Kidney (tissue), 14 donors: ENCODE measurements around the gene PRKCZ. TPM values are rescaled to one million over a fixed set of nuclear protein-coding genes. Genes with fewer than 3 reads are reported as not detected.
"Not testable (repeated sequence)": the region's sequence is repeated elsewhere in the genome, so short reads cannot be mapped to it uniquely, and the experiment has no call there.

Source experiments
- DNase-seq, 5 donors: peaks; one replicate each; pipeline ENCODE4 v3.0.0-alpha.2; 2013 to 2020
- FAIRE-seq: peaks from 2 replicates; lab custom pipeline; 2012; peaks lifted over from hg19 to GRCh38; lab: Jason Lieb, UNC
- H3K27ac ChIP-seq, 2 donors: one replicate each; pipeline ENCODE4 v1.7.0; 2013; ENCODE audit warnings: low read depth in 2 of 2, low read length in 2 of 2, inconsistent platforms in 1 of 2
- H3K27me3 ChIP-seq: one replicate; pipeline ENCODE4 v1.7.1; 2013; ENCODE audit warnings: low read length, inconsistent platforms; ENCODE audit not compliant: control insufficient read depth, insufficient read depth
- H3K36me3 ChIP-seq, 3 donors: one replicate each; pipeline versions ENCODE4 v1.7.0 to v1.7.1; 2013; ENCODE audit warnings: low read length in 3 of 3, control low read depth in 1 of 3, inconsistent platforms in 1 of 3; ENCODE audit not compliant: insufficient read depth in 3 of 3, control insufficient read depth in 2 of 3
- H3K4me1 ChIP-seq, 3 donors: one replicate each; pipeline versions ENCODE4 v1.7.0 to v1.7.1; 2013; ENCODE audit warnings: low read length in 3 of 3, inconsistent platforms in 1 of 3, low read depth in 1 of 3; ENCODE audit not compliant: control insufficient read depth in 2 of 3, insufficient read depth in 2 of 3
- H3K4me3 ChIP-seq, 3 donors: one replicate each; pipeline versions ENCODE4 v1.7.0 to v1.8.1; 2013; ENCODE audit warnings: low read length in 3 of 3, control low read depth in 1 of 3, inconsistent platforms in 1 of 3
- H3K9ac ChIP-seq, 3 donors: one replicate each; pipeline versions ENCODE4 v1.7.0 to v1.7.1; 2013; ENCODE audit warnings: low read length in 3 of 3, control low read depth in 1 of 3, inconsistent platforms in 1 of 3
- H3K9me3 ChIP-seq, 3 donors: one replicate each; pipeline versions ENCODE4 v1.7.0 to v1.7.1; 2013; ENCODE audit warnings: low read length in 3 of 3, control low read depth in 1 of 3, inconsistent platforms in 1 of 3; ENCODE audit not compliant: control insufficient read depth in 2 of 3, insufficient read depth in 1 of 3
- intact Hi-C: fragments of 100-400 bp; cut with DNase I; formaldehyde crosslinking; loops from one replicate; pipeline ENCODE4 v1.11.1; 2022
- polyA plus RNA-seq: library from polyadenylated mRNA; stranded (reverse); fragments of 350-450 nt; fragmentation: Illumina TruSeq; extraction: RNeasy Lipid Tissue Mini Kit (QIAGEN cat#74804); gene quantifications from one replicate; pipeline ENCODE4 v1.2.3, GENCODE V29; 2014; ENCODE audit warnings: low read depth, low replicate concordance; ENCODE audit not compliant: insufficient read depth
- total RNA-seq: library from RNA; stranded (reverse); fragmentation: NEBNext Ultra II Directional; extraction: Animal tissue kit (Norgen Biotek cat#: 25700); gene quantifications from one replicate; pipeline ENCODE4 v1.2.1, GENCODE V29; 2021
- TF ChIP-seq, protein P1 (sequence below): IDR thresholded peaks from 3 replicates; pipeline ENCODE4 v1.5.1; 2012; ENCODE audit warnings: mild to moderate bottlenecking, moderate library complexity, borderline replicate concordance; ENCODE audit not compliant: insufficient read depth; ENCODE audit errors: extremely low read depth
- donor health status: control.
- donor health status: control.
- donor health status: control.
- donor health status: control.
- donor health status: control.
- donor health status: DM: yes; HTN: yes; CAD: no.
- donor health status: Normal renal cell carcinoma (clear cell type).

Gene PRKCZ
- total and polyA plus RNA-seq, 2 donors from 2014 or later = 24.7 to 42.4 TPM

DNA sequence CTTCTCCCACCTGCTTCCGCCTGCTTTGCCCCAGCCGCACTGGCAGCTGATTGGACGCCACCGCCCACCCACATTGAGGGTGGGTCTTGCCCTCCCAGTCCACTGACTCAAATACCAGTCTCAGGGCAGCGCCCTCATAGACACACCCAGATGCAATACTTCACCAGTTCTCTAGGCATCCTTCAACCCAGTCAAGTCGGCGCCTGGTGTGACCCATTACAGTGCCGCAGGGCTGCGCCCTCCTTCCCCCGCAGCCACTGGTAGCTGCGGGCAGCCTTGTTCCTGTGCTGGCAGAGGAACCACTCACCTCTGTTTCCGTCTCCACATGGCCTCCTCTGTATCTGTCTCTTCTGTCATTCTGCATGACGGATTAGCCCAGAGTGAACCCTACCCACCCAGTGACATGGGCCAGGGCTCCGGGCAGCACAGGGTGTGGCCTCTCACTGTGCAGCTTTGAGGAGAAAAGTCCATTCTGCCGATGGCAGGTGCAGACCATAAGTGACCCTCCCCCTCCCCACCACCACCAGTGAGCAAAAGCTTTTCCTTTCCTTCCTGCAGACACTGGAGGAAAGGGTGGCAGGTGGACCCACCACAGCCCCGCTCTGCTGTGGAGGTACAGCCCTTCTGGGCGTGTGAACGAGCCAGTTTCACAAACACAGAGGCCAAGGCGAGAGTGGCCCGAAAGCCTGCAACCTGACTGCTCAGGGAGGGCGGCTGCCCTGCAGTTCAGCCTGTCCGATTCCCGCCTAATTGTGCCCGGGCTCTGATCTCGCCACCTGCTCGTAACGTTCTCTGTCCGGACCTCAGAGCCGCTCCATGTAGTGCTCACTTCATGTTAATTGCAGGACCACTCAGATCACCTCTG lies 87.3 kb downstream of the PRKCZ start:
- FAIRE-seq (no peak), DNase-seq (peak in 1 of 5 donors; percentile 64)
- TF ChIP-seq, protein P1, sequence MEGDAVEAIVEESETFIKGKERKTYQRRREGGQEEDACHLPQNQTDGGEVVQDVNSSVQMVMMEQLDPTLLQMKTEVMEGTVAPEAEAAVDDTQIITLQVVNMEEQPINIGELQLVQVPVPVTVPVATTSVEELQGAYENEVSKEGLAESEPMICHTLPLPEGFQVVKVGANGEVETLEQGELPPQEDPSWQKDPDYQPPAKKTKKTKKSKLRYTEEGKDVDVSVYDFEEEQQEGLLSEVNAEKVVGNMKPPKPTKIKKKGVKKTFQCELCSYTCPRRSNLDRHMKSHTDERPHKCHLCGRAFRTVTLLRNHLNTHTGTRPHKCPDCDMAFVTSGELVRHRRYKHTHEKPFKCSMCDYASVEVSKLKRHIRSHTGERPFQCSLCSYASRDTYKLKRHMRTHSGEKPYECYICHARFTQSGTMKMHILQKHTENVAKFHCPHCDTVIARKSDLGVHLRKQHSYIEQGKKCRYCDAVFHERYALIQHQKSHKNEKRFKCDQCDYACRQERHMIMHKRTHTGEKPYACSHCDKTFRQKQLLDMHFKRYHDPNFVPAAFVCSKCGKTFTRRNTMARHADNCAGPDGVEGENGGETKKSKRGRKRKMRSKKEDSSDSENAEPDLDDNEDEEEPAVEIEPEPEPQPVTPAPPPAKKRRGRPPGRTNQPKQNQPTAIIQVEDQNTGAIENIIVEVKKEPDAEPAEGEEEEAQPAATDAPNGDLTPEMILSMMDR = no peak
- H3K36me3 ChIP-seq = no peaks in the 10 kb centered on the region
- peaks cover 0 to 19% (median 5%) of the 10 kb centered on the region in 3 donors for H3K4me1 ChIP-seq
- peak overlapping the region in 1 of 2 donors; percentile 47 for H3K27ac ChIP-seq
- intact Hi-C loops = no loop called here
- no peaks in the 10 kb centered on the region for H3K9me3 ChIP-seq
- H3K4me3 ChIP-seq = no peak overlapping the region
- no peak overlapping the region for H3K9ac ChIP-seq
- no peaks in the 10 kb centered on the region for H3K27me3 ChIP-seq

DNA sequence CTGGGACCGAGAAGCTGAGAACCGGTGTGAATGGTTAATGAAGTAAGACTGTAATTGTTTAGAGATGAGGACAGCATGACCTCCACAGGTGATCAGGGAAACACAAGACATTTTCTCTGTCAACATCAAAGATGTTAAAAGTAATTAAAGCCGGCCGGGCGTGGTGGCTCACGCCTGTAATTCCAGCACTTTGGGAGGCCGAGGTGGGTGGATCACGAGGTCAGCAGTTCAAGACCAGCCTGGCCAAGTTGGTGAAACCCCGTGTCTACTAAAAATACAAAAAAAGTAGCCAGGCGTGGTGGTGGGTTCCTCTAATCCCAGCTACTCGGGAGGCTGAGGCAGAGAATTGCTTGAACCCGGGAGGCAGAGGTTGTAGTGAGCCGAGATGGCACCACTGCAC lies 88.9 kb downstream of the PRKCZ start:
- H3K36me3 ChIP-seq, H3K9me3 ChIP-seq, intact Hi-C loops, H3K4me3 ChIP-seq, FAIRE-seq, H3K27ac ChIP-seq, H3K27me3 ChIP-seq, H3K9ac ChIP-seq: not testable (repeated sequence)
- peaks cover 0 to 10% (median 5%) of the 10 kb centered on the region in 3 donors for H3K4me1 ChIP-seq
- DNase-seq = peak in 4 of 5 donors; percentile 20 to 63 (median 42)

DNA sequence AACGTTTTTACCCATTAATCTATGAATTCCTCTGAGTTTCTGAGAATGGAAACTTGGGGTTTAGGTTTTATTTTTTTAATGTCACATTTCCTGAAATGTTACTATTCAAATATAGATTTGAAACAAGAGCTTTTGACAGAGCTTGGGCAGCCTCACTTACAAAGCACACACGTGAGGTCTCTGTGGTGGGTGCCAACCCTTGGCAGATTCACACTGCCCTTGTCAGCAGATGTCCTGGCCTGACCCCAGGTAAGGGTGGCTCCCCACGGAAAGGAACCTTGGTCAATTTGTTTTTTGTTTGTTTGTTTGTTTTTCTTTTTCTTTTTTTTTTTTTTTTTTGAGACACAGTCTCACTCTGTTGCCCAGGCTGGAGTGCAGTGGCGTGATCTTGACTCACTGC lies 90.8 kb downstream of the PRKCZ start:
- Histone ChIP-seq H3K36me3 (peaks cover 0 to 3% (median 1%) of the 10 kb centered on the region in 3 donors), H3K4me3 (no peak overlapping the region), H3K9ac (no peak overlapping the region), H3K27ac (no peak overlapping the region), H3K27me3 (no peaks in the 10 kb centered on the region), H3K4me1 (peaks cover 0 to 8% (median 5%) of the 10 kb centered on the region in 3 donors), H3K9me3 (no peaks in the 10 kb centered on the region)
- DNase-seq (peak in 1 of 5 donors; percentile 18), FAIRE-seq (no peak)
- intact Hi-C loops = no loop called here
- TF ChIP-seq, protein P1 = no peak

DNA sequence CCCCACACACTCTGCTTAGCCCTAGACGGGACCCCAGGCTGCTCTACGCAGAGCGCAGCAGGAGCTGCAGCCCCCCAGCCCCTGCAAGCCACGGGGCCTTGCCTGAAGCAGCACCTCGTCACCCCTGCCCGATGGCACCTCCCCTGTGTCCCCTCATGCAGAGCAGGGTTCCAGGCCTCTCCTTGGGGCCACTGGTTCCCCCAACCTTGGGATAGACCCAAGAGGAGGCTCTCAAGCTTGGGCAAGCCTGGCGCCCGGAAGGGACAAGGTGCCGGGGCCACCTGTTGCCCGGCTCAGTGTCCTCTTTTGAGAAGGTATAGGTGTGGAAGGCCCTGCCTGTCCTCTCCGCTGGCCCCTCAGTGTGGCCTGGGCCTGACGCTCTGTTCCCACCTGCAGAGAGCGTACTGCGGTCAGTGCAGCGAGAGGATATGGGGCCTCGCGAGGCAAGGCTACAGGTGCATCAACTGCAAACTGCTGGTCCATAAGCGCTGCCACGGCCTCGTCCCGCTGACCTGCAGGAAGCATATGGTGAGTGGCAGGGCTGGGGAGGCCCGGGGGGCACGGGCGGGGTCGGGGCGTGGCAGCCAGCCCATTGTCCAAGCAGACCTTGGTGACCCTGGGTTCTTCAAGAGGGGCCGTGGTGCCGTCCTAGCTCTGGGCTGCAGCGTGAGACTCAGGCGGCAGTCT lies 93.7 kb downstream of the PRKCZ start:
- H3K4me1 ChIP-seq = no peaks in the 10 kb centered on the region
- no peak overlapping the region for H3K9ac ChIP-seq
- peak in 1 of 5 donors; percentile 67 for DNase-seq
- no peak overlapping the region for H3K4me3 ChIP-seq
- FAIRE-seq = no peak
- no peak overlapping the region for H3K27ac ChIP-seq
- H3K36me3 ChIP-seq = peaks cover 6 to 13% (median 7%) of the 10 kb centered on the region in 3 donors
- no peaks in the 10 kb centered on the region for H3K27me3 ChIP-seq
- intact Hi-C loops = no loop called here
- no peaks in the 10 kb centered on the region for H3K9me3 ChIP-seq
- TF ChIP-seq, protein P1 = no peak
